LNCaP clone FGC (cell line): Measurements from ENCODE around the gene MTA2.

Experiments used
- DNase-seq: peaks from one replicate; pipeline ENCODE4 v3.0.0-alpha.2; 2011; ENCODE audit warnings: low read depth
- H3K4me3 ChIP-seq: 2 replicates; pipeline ENCODE4 v1.5.1; 2011; ENCODE audit warnings: mild to moderate bottlenecking, low read depth, low read length, control low read depth
- CTCF ChIP-seq: IDR thresholded peaks from 2 replicates; pipeline ENCODE4 v1.5.1; 2012; ENCODE audit warnings: mild to moderate bottlenecking; ENCODE audit not compliant: control insufficient read depth, insufficient read depth; ENCODE audit errors: extremely low read depth

The MTA2 gene

GRCh38 chr11:62645946-62646824 lies 44.5 kb upstream of the MTA2 start, which contains the start of gene GANAB:
Gene GANAB, minus strand, starts transcription at chr11:62646613. Its CDS starts 14 bp downstream, at chr11:62646599.
- peak; percentile 90 for DNase-seq
- peak within 1 kb of the TSS; percentile 99 for H3K4me3 ChIP-seq
- no peak for TF ChIP-seq CTCF

- H3K4me3 ChIP-seq = peak overlapping the region; percentile 99
- no peak for DNase-seq
- no peak for TF ChIP-seq CTCF
Measured at GRCh38 chr11:62645671-62645945, 43.9 kb upstream of the MTA2 start.

GRCh38 chr11:62644220-62644619 lies 42.6 kb upstream of the MTA2 start:
- H3K4me3 ChIP-seq = no peak overlapping the region
- DNase-seq = no peak

GRCh38 chr11:62632492-62632891 lies 30.8 kb upstream of the MTA2 start:
- no peak for DNase-seq
- H3K4me3 ChIP-seq = no peak overlapping the region
- no peak for TF ChIP-seq CTCF

More at GRCh38 chr11:62644220-62644619, 42.6 kb upstream of the MTA2 start:
- TF ChIP-seq CTCF = no peak

GRCh38 chr11:62627713-62628112 lies 26.0 kb upstream of the MTA2 start:
- no peak overlapping the region for H3K4me3 ChIP-seq
- TF ChIP-seq CTCF = no peak
- DNase-seq = no peak

GRCh38 chr11:62622476-62623089 lies 20.9 kb upstream of the MTA2 start:
- H3K4me3 ChIP-seq = peak overlapping the region; percentile 74
- no peak for DNase-seq
- TF ChIP-seq CTCF = no peak
